OCI-LY3 (cell line): ENCODE measurements around the gene USP53.

Experiments used
- H2AFZ ChIP-seq: fragments of 200-600, 300-600 bp; shearing (Covaris generic); 2 replicates; pipeline ENCODE4 v1.6.0; 2014; ENCODE audit warnings: antibody characterized with exemption, low read depth, low read length
- H3K27ac ChIP-seq: fragments of 200-600, 300-600 bp; sonication (generic); 2 replicates; pipeline ENCODE4 v1.5.1; 2014; ENCODE audit warnings: mild to moderate bottlenecking, low read length, moderate library complexity, mixed read lengths
- H3K27me3 ChIP-seq: fragments of 200-600, 300-600 bp; sonication (generic); 2 replicates; pipeline ENCODE4 v1.6.1; 2014; ENCODE audit warnings: low read depth, low read length, mixed read lengths
- H3K36me3 ChIP-seq: fragments of 200-600, 300-600 bp; sonication (generic); replicated peaks from 2 replicates; pipeline ENCODE3; 2014; ENCODE audit warnings: low read depth, low read length, mixed read lengths
- H3K4me1 ChIP-seq: fragments of 300-600, 200-600 bp; sonication (generic); 2 replicates; pipeline ENCODE4 v1.6.1; 2014; ENCODE audit warnings: low read length, mixed read lengths
- H3K4me2 ChIP-seq: fragments of 200-600, 300-600 bp; sonication (generic); 2 replicates; pipeline ENCODE4 v1.6.1; 2014; ENCODE audit warnings: low read length, mixed read lengths
- H3K4me3 ChIP-seq: fragments of 300-600, 200-600 bp; sonication (generic); 2 replicates; pipeline ENCODE4 v1.5.1; 2014; ENCODE audit warnings: antibody characterized with exemption, mild to moderate bottlenecking, low read length, moderate library complexity
- H3K79me2 ChIP-seq: fragments of 300-600, 200-600 bp; shearing (Covaris generic); 2 replicates; pipeline ENCODE4 v1.6.1; 2014; ENCODE audit warnings: mild to moderate bottlenecking, low read length, mixed read lengths
- H3K9ac ChIP-seq: fragments of 300-600, 200-600 bp; shearing (Covaris generic); 2 replicates; pipeline ENCODE4 v1.6.0; 2014; ENCODE audit warnings: mild to moderate bottlenecking, low read length, moderate library complexity
- H3K9me3 ChIP-seq: fragments of 200-600, 300-600 bp; shearing (Covaris generic); 2 replicates; pipeline ENCODE4 v1.6.1; 2014; ENCODE audit warnings: low read length, mixed read lengths; ENCODE audit not compliant: insufficient read depth
- H4K20me1 ChIP-seq: fragments of 200-600, 300-600 bp; sonication (generic); 2 replicates; pipeline ENCODE4 v1.6.1; 2016; ENCODE audit warnings: low read length, mixed read lengths; ENCODE audit not compliant: insufficient read depth
- EZH2phosphoT487 ChIP-seq: fragments of 200-600 bp; shearing (Covaris generic); IDR thresholded peaks from 2 replicates; pipeline ENCODE4 v1.6.1; 2018; ENCODE audit warnings: antibody characterized with exemption, mixed run types, low read depth
- TF ChIP-seq, protein P1 (sequence below): fragments of 200-600, 300-600 bp; sonication (generic); IDR thresholded peaks from 2 replicates; pipeline ENCODE4 v1.5.1; 2014; ENCODE audit warnings: antibody characterized with exemption, low read length, low read depth

USP53 gene

GRCh38 chr4:119210775-119211174 is 1.7 kb upstream of the USP53 start:
- peaks cover 28% of the 10 kb centered on the region for H3K4me1 ChIP-seq

DNA sequence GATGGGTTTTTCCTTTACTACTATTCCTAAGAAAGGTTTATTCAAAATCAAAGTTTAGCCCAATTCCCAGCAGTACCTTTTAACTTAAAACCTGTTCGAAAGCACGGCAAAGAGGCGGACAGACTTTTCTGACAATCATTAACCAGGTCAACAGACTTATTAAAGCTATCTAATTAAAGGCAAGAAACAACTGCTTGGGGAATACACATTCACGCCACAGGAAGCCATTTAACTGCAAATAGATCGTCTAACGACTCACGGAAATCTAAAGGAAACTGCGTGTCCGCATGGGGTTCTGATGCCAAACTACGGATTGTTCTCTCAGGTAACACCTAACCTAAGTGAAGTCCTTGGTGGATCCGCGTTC is 663 bp upstream of the USP53 start:
- H3K4me3 ChIP-seq, result peak overlapping the region; percentile 88
- H3K4me1 ChIP-seq, result peaks cover 28% of the 10 kb centered on the region
- TF ChIP-seq, protein P1, sequence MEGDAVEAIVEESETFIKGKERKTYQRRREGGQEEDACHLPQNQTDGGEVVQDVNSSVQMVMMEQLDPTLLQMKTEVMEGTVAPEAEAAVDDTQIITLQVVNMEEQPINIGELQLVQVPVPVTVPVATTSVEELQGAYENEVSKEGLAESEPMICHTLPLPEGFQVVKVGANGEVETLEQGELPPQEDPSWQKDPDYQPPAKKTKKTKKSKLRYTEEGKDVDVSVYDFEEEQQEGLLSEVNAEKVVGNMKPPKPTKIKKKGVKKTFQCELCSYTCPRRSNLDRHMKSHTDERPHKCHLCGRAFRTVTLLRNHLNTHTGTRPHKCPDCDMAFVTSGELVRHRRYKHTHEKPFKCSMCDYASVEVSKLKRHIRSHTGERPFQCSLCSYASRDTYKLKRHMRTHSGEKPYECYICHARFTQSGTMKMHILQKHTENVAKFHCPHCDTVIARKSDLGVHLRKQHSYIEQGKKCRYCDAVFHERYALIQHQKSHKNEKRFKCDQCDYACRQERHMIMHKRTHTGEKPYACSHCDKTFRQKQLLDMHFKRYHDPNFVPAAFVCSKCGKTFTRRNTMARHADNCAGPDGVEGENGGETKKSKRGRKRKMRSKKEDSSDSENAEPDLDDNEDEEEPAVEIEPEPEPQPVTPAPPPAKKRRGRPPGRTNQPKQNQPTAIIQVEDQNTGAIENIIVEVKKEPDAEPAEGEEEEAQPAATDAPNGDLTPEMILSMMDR, result no peak
- TF ChIP-seq EZH2phosphoT487, result no peak
- H3K36me3 ChIP-seq, result no peaks in the 10 kb centered on the region
- no peaks in the 10 kb centered on the region for H4K20me1 ChIP-seq
- peak overlapping the region; percentile 22 for H3K27ac ChIP-seq
- H3K79me2 ChIP-seq, result peaks cover 3% of the 10 kb centered on the region; the same call in 1 of the 2 replicates
- peaks cover 8% of the 10 kb centered on the region; the same call in 1 of the 2 replicates for H3K27me3 ChIP-seq
- H3K4me2 ChIP-seq, result peak overlapping the region; percentile 65
- peak overlapping the region; percentile 78 for H3K9ac ChIP-seq
- H2AFZ ChIP-seq, result peak overlapping the region; percentile 92
- H3K9me3 ChIP-seq, result no peaks in the 10 kb centered on the region

More at GRCh38 chr4:119210775-119211174, 1.7 kb upstream of the USP53 start:
- Histone ChIP-seq H3K9ac (no peak overlapping the region), H3K27ac (no peak overlapping the region), H2AFZ (no peak overlapping the region), H3K4me2 (no peak overlapping the region), H4K20me1 (no peaks in the 10 kb centered on the region), H3K4me3 (no peak overlapping the region), H3K36me3 (no peaks in the 10 kb centered on the region), H3K27me3 (peaks cover 8% of the 10 kb centered on the region; the same call in 1 of the 2 replicates), H3K79me2 (peaks cover 3% of the 10 kb centered on the region; the same call in 1 of the 2 replicates), H3K9me3 (no peaks in the 10 kb centered on the region)
- no peak for TF ChIP-seq EZH2phosphoT487
- TF ChIP-seq, protein P1, result no peak

DNA sequence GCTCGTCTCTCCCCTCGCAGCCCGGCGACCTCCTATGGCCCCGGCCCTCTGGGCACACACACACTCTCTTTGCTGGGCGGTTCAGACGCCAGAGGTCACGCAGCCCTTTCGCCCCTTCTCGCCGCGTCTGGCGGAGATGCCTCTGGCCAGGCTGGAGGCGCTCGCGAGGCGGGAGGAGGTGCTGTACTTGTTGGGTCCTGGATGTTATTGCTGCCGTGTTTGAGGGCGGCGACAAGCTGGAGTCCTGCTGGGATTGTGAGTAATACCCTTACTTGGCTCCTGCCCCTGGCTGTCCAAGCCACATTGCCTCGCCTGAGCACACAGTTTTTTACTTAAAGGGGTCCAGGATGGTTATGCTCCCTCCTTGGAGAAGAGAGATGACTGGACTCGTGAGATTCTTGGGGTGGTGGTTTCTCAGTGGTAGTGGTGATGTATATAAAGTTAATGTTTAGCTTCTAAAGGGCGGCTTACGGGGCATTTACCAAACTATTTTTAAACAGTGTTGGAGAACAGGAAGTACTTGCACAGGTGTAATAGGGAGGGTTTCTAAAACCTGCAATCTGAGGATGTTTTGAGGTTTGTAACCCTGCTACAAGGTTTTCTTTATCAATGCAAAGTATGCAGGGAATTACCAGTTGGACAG is 572 bp downstream of the USP53 start:
- peak overlapping the region; percentile 65 for H3K4me2 ChIP-seq
- TF ChIP-seq, protein P1, result peak; percentile 54
- TF ChIP-seq EZH2phosphoT487, result no peak
- peak overlapping the region; percentile 72 for H2AFZ ChIP-seq
- peaks cover 3% of the 10 kb centered on the region; the same call in 1 of the 2 replicates for H3K79me2 ChIP-seq
- no peaks in the 10 kb centered on the region for H4K20me1 ChIP-seq
- no peaks in the 10 kb centered on the region for H3K36me3 ChIP-seq
- H3K27ac ChIP-seq, result peak overlapping the region; percentile 72
- peaks cover 8% of the 10 kb centered on the region; the same call in 1 of the 2 replicates for H3K27me3 ChIP-seq
- no peaks in the 10 kb centered on the region for H3K9me3 ChIP-seq
- peaks cover 28% of the 10 kb centered on the region for H3K4me1 ChIP-seq
- H3K9ac ChIP-seq, result peak overlapping the region; percentile 78
- H3K4me3 ChIP-seq, result peak overlapping the region; percentile 88

DNA sequence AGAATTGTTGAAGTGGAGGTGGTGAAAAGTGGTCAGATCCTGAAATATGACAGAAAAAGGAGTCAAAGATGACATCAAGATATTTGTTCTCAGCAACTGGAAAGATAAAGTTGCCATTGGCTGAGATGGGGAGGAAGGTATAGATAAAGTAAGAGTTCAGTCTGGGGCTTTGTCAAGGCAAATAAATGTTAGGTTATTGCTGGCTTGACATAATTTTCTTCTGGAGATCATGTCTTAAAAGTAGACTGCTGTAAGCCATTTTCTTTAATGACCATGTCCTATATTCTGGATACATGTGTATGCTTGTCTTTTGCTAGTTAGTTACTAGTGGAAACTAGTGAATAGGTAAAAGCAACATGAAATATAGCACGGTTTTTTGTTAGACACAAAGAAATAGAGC is 5.6 kb downstream of the USP53 start:
- Histone ChIP-seq H3K4me2 (no peak overlapping the region), H3K79me2 (peaks cover 3% of the 10 kb centered on the region; the same call in 1 of the 2 replicates), H3K36me3 (peaks cover 3% of the 10 kb centered on the region), H3K27ac (no peak overlapping the region), H3K4me3 (no peak overlapping the region), H3K27me3 (no peaks in the 10 kb centered on the region), H3K9me3 (no peaks in the 10 kb centered on the region), H3K9ac (no peak overlapping the region), H3K4me1 (peaks cover 10% of the 10 kb centered on the region), H2AFZ (no peak overlapping the region), H4K20me1 (no peaks in the 10 kb centered on the region)
- TF ChIP-seq EZH2phosphoT487, result no peak
- TF ChIP-seq, protein P1, result no peak
